Dendritic cell treated with granulocyte-macrophage colony-stimulating factor and Interleukin-4, amounts not matched to agents 40 ng/mL and 50 ng/mL, for 4 days (primary cell): ENCODE results near the gene TRIM40.
A peak's percentile ranks its signal among the peaks of the same experiment; 100 is the strongest.

Experiments
- H3K27ac Mint-ChIP-seq: one replicate; pipeline ENCODE4 v1.8.0; 2022; ENCODE audit warnings: mild to moderate bottlenecking, mixed read lengths
- H3K27me3 Mint-ChIP-seq: one replicate; pipeline ENCODE4 v1.8.0; 2022; ENCODE audit warnings: mild to moderate bottlenecking, mixed read lengths
- H3K36me3 Mint-ChIP-seq: one replicate; pipeline ENCODE4 v1.8.0; 2022; ENCODE audit warnings: low read depth, mixed read lengths
- H3K4me1 Mint-ChIP-seq: one replicate; pipeline ENCODE4 v1.8.0; 2022; ENCODE audit warnings: low read depth, mixed read lengths
- H3K4me3 Mint-ChIP-seq: one replicate; pipeline ENCODE4 v1.8.0; 2022; ENCODE audit warnings: mild to moderate bottlenecking, moderate library complexity, mixed read lengths
- H3K9me3 Mint-ChIP-seq: one replicate; pipeline ENCODE4 v1.8.0; 2022; ENCODE audit warnings: mixed read lengths
- intact Hi-C: fragments of 100-400 bp; cut with micrococcal nuclease; formaldehyde crosslinking; loops from one replicate; pipeline ENCODE4 v1.15.0; 2022

TRIM40 gene, protein sequence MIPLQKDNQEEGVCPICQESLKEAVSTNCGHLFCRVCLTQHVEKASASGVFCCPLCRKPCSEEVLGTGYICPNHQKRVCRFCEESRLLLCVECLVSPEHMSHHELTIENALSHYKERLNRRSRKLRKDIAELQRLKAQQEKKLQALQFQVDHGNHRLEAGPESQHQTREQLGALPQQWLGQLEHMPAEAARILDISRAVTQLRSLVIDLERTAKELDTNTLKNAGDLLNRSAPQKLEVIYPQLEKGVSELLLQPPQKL

DNA sequence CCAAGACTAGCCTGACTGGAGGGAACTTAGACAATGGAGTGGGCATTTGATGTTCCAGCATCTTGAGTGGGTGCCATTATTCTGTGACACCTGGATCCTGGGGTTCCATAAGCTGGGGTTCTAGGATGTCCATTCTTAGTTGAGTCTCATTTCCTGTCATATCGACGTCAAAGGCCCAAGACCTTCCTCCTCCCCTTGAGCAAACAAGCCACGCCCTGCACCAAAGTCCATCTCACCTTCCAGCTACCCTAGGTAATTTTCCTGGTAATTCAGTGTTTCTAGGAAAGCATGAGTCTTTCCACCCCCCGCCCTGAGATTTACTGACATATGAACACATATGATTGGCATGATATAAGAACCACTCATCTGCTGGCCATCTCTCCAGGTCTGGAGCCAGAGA is at the start of gene TRIM40:
Gene TRIM40, plus strand, starts transcription at position 384 of the 400 bp plus-strand sequence. CDS start 897 bp downstream, outside the sequence.
- H3K9me3 Mint-ChIP-seq, result no peaks in the 10 kb centered on the region
- H3K27me3 Mint-ChIP-seq, result peaks cover 59% of the 10 kb centered on the region
- peaks cover 6% of the 10 kb centered on the region for H3K4me1 Mint-ChIP-seq
- H3K4me3 Mint-ChIP-seq, result no peak within 1 kb of the TSS
- intact Hi-C loops, result no loop called here
- no peaks in the 10 kb centered on the region for H3K36me3 Mint-ChIP-seq
- H3K27ac Mint-ChIP-seq, result no peak within 1 kb of the TSS

DNA sequence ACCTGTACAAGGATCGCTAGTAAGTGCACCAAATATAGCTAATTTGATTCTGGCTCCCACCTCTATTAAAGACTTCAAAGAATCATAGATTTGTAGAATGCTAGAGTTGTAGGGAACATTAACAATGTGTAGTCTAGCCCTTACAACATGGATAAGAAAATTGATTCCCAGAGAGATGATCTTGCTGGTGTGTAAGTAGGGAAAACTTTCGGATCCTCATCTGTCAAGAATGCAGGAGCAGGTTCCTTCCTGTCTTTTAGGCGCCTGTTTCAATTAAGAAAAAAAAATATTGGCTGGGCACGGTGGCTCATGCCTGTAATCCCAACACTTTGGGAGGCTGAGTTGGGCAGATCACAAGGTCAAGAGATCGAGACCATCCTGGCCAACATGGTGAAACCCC is 48.1 kb upstream of the TRIM40 start:
- Mint-ChIP-seq H3K4me1 (no peaks in the 10 kb centered on the region), H3K4me3 (no peak overlapping the region), H3K36me3 (no peaks in the 10 kb centered on the region), H3K27ac (no peak overlapping the region), H3K9me3 (no peaks in the 10 kb centered on the region), H3K27me3 (peaks cover 57% of the 10 kb centered on the region)
- intact Hi-C loops, result no loop called here

DNA sequence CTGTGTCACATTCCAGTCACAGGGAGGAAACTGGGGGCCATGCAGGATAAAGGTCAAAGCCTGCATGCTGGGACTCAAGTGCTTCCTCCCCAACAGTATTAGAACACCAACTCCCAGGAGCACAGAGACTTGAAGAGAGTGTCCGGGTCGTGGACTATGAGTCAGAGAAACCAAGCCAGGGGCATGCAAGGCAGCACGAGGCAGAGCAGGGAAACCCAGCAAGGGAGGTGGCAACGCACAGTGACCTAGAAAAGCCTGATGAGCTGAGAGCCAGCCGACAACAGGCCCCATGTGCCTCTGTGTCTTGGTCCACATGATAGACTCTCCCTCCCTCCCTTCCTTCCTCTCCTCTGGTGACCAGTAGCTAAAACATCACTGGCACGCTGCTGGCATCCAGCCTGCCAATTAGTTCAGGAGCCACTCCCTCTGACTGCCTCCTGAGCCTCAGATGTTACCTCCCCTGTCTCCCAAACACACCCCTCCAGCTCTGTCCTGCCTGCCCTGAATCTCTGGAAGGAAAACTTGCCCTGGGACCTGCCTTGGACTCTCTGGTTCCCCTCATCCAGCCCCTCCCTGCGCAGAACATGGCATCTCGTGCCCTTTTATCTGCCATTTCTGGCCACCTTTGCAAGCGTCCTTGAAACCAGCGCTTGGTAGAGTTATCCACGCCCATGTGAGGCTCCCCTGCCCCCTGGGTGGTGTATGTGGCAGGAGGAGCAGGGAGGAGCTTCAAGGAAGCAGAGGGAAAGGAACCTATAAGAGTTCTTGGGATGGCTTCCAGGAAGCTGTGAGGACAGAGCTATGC is 44.2 kb upstream of the TRIM40 start:
- Mint-ChIP-seq H3K36me3 (no peaks in the 10 kb centered on the region), H3K4me1 (peaks cover 6% of the 10 kb centered on the region), H3K9me3 (no peaks in the 10 kb centered on the region), H3K27me3 (peaks cover 71% of the 10 kb centered on the region), H3K27ac (no peak overlapping the region), H3K4me3 (no peak overlapping the region)
- intact Hi-C loops, result no loop called here

DNA sequence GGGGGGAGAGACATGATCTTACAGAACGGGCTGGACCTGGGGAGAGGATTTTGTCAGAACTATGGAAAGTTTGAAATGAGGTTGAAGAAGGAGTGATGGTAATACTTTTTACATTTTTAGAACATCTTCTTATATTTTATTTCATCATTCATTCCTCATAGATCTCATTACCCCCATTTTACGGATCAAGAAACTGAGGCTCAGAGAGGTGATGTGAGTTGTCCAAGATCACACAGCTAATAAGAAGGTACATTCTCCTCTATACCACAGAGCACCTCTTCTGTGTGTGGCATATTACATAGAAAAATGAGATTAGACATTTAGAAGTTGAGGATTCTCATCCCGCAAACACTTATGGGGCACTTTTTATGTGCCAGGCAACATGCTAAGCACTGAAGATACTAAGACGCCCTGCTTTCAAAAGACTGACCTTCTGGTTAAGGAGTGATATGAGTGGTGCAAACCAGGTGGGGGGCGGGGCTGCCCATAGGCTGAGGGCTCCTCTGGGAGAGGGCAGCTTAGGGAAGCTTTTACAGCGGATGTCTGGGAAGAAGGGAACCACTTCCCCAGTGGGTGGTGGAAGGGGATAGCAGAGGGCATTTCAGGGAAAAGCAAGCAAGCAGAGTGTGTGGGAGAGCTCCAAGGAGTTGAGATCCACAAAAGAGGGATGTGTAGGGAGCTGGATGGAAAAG is 42.9 kb upstream of the TRIM40 start:
- H3K27me3 Mint-ChIP-seq, result peaks cover 76% of the 10 kb centered on the region
- H3K36me3 Mint-ChIP-seq, result no peaks in the 10 kb centered on the region
- intact Hi-C loops, result no loop called here
- peaks cover 6% of the 10 kb centered on the region for H3K4me1 Mint-ChIP-seq
- no peak overlapping the region for H3K4me3 Mint-ChIP-seq
- H3K9me3 Mint-ChIP-seq, result no peaks in the 10 kb centered on the region
- H3K27ac Mint-ChIP-seq, result no peak overlapping the region

DNA sequence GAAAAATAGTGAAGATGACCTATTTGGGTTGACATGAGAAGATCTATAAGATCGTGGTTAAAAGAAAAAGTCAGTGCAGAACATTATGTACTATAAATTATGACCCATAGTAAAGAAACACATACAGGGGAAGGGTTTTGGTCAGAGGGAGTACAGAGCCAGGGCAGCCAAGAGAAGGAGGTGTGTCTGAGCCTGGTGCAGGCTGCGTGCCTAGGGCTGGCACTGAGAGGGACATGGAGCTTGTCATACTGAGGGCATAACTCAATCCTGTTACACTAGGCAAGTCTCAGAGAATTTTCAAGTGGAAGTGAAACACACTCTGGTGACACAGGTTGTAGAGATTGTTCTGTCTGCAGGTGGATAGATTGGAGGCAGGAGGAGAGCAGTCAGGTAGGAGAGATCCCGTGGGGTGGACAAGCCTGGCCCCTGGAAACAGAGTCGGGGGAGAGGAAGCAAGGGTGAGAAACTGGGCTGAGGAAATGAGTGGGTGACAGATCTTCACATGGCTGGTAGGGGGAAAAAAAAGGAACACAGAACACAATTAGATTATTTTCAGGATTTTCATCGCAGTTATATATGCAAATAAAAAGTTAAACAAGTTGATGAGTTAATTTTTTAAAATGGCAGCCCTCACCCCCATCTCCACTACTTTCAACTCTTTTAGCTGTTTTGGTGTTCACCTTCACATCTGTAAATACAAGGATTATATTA is 41.8 kb upstream of the TRIM40 start:
- Mint-ChIP-seq H3K9me3 (no peaks in the 10 kb centered on the region), H3K36me3 (no peaks in the 10 kb centered on the region), H3K4me1 (peaks cover 6% of the 10 kb centered on the region), H3K27me3 (peaks cover 83% of the 10 kb centered on the region), H3K27ac (no peak overlapping the region), H3K4me3 (no peak overlapping the region)
- intact Hi-C loops, result no loop called here

DNA sequence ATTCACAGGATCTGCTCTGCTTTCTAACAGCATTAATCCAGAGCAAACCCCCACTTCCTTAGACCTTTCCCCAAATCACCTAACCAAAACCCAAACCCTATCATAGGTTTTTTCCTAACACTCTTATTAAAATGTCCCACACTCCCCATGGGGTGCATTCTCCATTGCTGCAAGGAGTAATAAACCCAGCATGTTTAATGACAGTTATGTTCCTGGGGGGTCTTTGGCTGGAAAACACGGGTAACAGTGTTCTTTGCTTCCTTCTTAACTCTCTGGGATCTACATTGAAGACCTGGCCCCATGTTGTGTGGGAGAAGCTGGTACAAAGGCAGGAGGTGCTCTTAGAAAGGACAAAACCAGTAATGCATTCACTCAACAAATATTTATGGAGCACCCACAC is 39.1 kb upstream of the TRIM40 start:
- peaks cover 86% of the 10 kb centered on the region for H3K27me3 Mint-ChIP-seq
- no peak overlapping the region for H3K27ac Mint-ChIP-seq
- intact Hi-C loops, result no loop called here
- H3K36me3 Mint-ChIP-seq, result no peaks in the 10 kb centered on the region
- peaks cover 24% of the 10 kb centered on the region for H3K4me1 Mint-ChIP-seq
- no peak overlapping the region for H3K4me3 Mint-ChIP-seq
- no peaks in the 10 kb centered on the region for H3K9me3 Mint-ChIP-seq

DNA sequence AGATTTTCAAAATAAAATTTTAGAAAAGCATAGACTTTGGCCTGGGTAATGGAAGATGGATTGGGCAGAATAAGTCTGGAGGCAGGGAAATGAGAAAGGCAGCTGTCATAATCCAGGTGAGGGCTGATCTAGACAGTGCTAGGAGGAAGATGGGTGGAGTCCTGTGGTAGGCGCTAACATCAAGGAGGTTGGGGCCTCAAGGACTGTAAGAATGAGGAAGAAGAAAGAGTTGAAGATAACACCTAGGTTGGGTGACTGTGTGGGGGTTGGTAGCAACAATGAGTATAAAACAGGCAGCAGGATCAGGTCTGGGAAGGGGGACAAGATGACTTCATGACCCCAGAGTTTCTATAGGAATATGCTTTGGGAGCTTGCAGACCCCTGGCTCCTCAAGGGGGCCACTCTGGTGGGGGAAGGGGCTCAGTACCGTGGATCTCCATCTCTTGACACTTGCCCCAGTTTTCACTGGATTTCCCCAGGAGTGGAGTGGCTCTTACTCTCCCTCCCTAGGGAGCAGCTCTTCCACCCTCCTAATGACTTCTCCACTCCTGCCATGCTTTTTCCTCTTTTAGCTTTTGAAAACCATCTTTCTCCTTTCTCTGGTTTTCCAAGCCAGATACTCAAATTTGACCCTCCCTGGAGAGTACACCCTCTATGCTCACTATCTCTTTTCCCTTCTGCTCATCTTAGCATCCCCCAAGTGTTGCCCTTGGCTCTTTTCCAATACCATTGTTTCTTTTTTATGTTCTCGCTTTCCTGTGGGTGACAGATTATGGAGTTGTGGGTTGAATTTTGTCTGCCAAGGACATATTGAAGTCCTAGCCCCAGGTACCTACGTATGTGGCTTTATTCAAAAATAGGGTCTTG is 37.8 kb upstream of the TRIM40 start:
- H3K9me3 Mint-ChIP-seq, result no peaks in the 10 kb centered on the region
- H3K36me3 Mint-ChIP-seq, result no peaks in the 10 kb centered on the region
- H3K27me3 Mint-ChIP-seq, result peaks cover 75% of the 10 kb centered on the region
- no peak overlapping the region for H3K27ac Mint-ChIP-seq
- H3K4me1 Mint-ChIP-seq, result peaks cover 37% of the 10 kb centered on the region
- intact Hi-C loops, result no loop called here
- H3K4me3 Mint-ChIP-seq, result no peak overlapping the region

DNA sequence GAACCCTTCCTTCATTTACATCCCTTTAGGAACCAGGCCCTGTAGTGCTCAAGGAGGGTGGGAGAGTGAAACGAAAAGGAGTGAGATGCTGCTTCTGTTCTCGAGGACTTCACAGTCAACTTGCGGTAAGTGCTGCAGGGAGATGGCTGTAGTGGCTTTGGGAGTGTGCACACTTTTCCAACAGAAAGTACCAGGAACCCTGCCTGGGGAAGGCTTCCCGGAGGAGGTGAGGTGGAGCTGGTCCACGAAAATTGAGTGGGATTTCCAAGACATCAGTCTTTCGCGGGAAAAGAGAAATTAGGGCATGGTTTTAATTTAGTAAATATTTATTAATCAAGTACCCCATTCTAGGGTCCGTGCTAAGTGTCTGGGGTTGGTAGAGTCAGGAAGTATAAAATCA is 35.8 kb upstream of the TRIM40 start:
- H3K27me3 Mint-ChIP-seq, result peaks cover 78% of the 10 kb centered on the region
- peaks cover 38% of the 10 kb centered on the region for H3K4me1 Mint-ChIP-seq
- intact Hi-C loops, result no loop called here
- H3K36me3 Mint-ChIP-seq, result no peaks in the 10 kb centered on the region
- H3K4me3 Mint-ChIP-seq, result peak overlapping the region; percentile 46
- H3K27ac Mint-ChIP-seq, result no peak overlapping the region
- H3K9me3 Mint-ChIP-seq, result no peaks in the 10 kb centered on the region

DNA sequence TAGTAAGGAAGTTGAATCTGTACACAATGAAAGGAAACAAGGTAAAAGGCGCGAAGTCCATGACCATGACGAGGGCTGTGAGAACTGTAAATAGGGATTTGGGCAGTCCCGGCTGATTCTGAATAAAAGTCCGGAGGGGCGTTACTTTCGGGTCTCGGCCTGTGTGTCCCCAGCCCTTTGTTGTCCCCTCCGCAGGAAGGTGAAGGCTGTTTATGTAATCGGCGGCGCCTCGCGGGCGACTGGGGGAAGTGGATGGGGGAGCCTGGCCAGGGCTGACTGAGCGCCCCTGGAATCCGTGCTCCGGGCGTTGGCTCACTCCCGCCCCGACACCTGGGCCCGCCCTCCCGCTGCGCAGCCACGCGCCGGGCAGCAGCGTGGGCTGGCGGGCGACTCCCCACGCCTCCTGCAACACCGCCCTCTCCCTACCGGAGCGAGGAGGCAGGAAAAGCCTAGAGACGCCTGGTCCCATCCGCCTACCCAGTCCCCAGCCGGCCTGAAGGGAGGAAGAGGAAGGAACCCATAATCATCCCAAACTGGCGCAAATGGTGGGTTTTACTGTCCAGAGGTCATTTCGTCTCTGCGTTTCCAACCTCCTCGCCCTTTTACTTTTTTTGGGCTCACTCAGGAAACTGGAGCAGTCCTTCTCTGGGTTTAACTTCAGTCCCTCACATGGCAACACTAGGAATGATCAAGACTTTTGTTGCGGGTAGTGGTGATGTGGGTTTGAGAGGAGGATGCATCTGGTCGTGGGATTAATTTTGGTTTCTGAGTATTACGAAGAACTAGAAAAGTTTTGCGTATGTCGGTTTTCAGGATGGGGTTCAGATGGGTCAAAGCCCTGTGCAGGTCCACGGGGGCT is 35.1 kb upstream of the TRIM40 start:
- Mint-ChIP-seq H3K9me3 (no peaks in the 10 kb centered on the region), H3K27me3 (peaks cover 74% of the 10 kb centered on the region), H3K4me1 (peaks cover 38% of the 10 kb centered on the region), H3K36me3 (no peaks in the 10 kb centered on the region), H3K27ac (no peak overlapping the region), H3K4me3 (peak overlapping the region; percentile 73)
- intact Hi-C loops, result no loop called here

DNA sequence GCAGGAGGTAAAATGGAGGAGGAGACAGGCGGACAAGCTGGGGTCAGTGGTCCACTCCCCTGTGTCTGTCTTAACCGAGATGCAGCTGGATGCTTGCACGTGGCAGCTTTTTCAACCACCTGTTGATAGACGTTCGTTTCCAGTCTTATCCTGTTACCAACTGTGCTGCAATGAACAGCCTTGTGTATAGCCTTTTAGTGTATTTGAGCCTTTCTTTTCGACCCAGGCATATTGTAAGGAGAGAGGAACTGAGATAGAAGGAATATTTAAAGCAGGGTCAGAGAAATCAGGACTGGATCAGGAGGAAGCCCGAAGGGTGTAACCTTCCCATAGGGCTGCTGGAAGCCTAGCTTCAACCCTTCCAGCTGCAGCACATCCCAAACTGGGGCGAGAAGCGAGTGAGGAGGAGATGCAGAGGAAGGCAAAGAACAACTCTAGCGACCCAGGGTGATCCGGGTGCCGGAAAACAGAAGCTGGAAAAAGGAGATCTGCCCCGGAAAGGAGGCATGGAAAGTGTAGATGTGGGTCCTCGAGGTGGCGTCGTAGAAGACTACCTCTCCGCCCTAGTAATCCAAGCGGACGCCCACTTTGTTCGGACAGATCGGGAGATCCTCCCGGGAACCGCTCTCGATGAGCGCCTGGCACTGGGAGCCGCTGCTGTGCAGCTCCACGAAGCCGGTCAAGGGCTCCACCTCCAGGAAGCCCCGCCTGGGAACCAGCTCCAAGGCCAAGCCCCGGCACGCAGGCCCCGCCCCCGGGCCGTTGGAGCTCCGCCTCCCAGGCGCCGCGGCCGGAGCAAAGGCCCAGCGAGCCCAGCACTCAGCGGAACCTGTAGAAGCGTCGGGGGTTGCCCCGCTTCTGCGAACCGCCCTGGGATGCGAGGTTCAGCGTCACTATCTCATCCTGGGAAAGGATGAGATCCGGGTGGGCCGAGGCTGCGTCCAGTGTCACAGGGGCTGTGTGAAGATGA is 34.2 kb upstream of the TRIM40 start:
- Mint-ChIP-seq H3K27ac (peak overlapping the region; percentile 59), H3K36me3 (no peaks in the 10 kb centered on the region), H3K4me1 (peaks cover 38% of the 10 kb centered on the region), H3K9me3 (no peaks in the 10 kb centered on the region), H3K4me3 (peak overlapping the region; percentile 73), H3K27me3 (peaks cover 75% of the 10 kb centered on the region)
- intact Hi-C loops, result loop anchor here (2.0 kb wide), 1 partner anchor 41 kb away; the partner anchor contains the start of gene POLR1H

DNA sequence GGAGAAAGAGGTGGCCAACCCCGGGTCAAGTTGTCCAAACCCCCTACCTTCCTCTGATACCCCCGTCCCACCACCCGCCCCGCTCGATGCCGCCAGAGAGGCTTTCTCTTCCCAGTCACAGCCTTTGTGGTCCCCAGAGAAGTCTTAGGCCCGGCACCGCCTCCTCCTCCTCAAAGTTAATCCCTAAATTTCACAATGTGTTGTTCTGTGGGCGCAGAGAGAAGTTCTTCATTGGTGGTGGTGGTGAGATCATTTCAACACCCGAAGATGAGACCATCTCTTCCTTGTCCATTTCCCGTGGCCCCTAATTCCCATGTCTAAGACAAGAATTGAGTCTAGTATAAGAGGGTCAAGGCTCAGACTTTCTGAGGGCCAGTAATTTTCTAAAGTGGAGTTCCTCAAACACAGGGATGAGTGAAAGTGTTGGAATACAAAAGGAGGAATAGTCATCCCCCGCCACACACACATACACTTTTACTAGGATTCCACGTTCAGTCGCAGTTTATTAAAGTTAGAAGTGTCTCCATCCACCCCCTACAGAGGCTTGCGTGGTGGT is 33.4 kb upstream of the TRIM40 start:
- peaks cover 40% of the 10 kb centered on the region for H3K4me1 Mint-ChIP-seq
- H3K4me3 Mint-ChIP-seq, result peak overlapping the region; percentile 73
- H3K9me3 Mint-ChIP-seq, result no peaks in the 10 kb centered on the region
- peak overlapping the region; percentile 59 for H3K27ac Mint-ChIP-seq
- H3K27me3 Mint-ChIP-seq, result peaks cover 69% of the 10 kb centered on the region
- intact Hi-C loops, result loop anchor here (2.0 kb wide), 1 partner anchor 42 kb away; the partner anchor contains the start of gene POLR1H
- no peaks in the 10 kb centered on the region for H3K36me3 Mint-ChIP-seq
